Natural killer cell treated with Interleukin-12 subunit alpha and Interleukin-12 subunit beta and Interleukin-15 and Interleukin-18, amount 100 ng/mL, for 72 hours (primary cell): ENCODE measurements around the gene PRDM16. TPM values are rescaled to one million over a fixed set of nuclear protein-coding genes. Genes with fewer than 3 reads are reported as not detected.

Source experiments
- ATAC-seq, 2 donors: fragments of 150-1000 bp; cut with Tn5 transposase in 1 of 2; sonication (Bioruptor Pico), chemical (Tn5 transposase) in 1 of 2; 2 replicates each; pipeline ENCODE4 v1.10.0; 2021
- DNase-seq: peaks from one replicate; pipeline ENCODE4 v3.0.0; 2022; ENCODE audit warnings: low spot score
- H3K27ac Mint-ChIP-seq, 2 donors: 1 replicate in 1 of 2; 2 replicates in 1 of 2; pipeline ENCODE4 v1.8.0; 2022; ENCODE audit warnings: mixed read lengths in 2 of 2, mild to moderate bottlenecking in 1 of 2, moderate library complexity in 1 of 2
- H3K27me3 Mint-ChIP-seq, 2 donors: 1 replicate in 1 of 2; 2 replicates in 1 of 2; pipeline ENCODE4 v1.8.0; 2022; ENCODE audit warnings: mixed read lengths in 2 of 2
- H3K36me3 Mint-ChIP-seq: one replicate; pipeline ENCODE4 v1.8.0; 2022; ENCODE audit warnings: mixed read lengths
- H3K4me1 Mint-ChIP-seq, 2 donors: 1 replicate in 1 of 2; 2 replicates in 1 of 2; pipeline ENCODE4 v1.8.0; 2022; ENCODE audit warnings: low read depth in 2 of 2, mixed read lengths in 2 of 2, mild to moderate bottlenecking in 1 of 2
- H3K4me3 Mint-ChIP-seq: one replicate; pipeline ENCODE4 v1.8.0; 2022; ENCODE audit warnings: mixed read lengths
- H3K9me3 Mint-ChIP-seq: 2 replicates; pipeline ENCODE4 v1.8.0; 2022; ENCODE audit warnings: mixed read lengths
- total RNA-seq, 2 donors: library from RNA; stranded (reverse); gene quantifications; one replicate each; pipeline ENCODE4 v1.2.3, GENCODE V29; 2022

PRDM16 gene
- total RNA-seq, 2 donors from 2014 or later, result not detected

DNA sequence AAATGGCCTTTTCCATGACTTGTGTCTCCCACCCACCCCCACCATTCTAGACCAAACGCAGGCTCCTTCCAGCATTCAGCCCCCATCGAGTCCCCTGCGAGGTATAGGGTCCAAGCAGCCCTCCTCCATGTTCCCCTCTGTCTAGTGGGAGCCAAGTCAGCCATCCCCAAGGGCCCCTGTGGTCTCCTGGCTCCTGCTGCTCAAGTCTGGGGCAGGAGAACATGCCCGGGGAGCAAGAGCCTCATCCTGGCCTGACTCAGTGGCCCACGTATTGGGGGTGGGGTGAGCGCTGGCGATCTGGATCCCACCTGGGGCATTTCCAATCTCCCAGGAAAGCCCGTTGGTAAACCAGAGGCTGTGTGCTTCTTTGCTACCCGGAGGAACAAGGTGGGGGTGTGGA is 4.1 kb upstream of the PRDM16 start:
- Mint-ChIP-seq H3K27ac (no peak overlapping the region), H3K4me3 (no peak overlapping the region), H3K27me3 (peaks cover 0 to 5% of the 10 kb centered on the region in 2 donors), H3K9me3 (no peaks in the 10 kb centered on the region), H3K4me1 (peaks cover 0 to 3% of the 10 kb centered on the region in 2 donors), H3K36me3 (no peaks in the 10 kb centered on the region)
- DNase-seq (peak; percentile 22), ATAC-seq (no peak)

DNA sequence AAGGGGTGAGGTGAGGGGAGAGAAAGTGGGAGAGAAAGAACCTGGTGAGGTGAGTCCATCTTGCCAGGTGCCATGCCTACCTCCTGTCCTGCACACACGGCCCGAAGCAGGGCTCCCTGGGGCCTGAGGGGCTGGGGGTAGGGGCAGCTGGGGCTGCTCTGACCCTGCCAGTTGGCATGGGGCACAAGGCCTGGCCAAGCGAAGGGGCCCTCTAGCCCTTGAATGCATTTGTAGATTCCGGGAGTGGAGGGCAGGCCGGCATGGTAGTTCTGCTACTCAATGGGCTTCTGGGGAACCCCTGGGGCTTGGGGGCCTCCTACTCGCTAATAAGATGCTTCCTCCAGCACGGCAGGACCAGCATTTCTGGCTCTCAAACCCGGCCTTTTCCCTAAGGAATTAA is 3.6 kb upstream of the PRDM16 start:
- Mint-ChIP-seq H3K9me3 (no peaks in the 10 kb centered on the region), H3K27me3 (peaks cover 0 to 5% of the 10 kb centered on the region in 2 donors)

GRCh38 chr1:3065797-3066196 is 3.2 kb upstream of the PRDM16 start:
- no peaks in the 10 kb centered on the region for H3K36me3 Mint-ChIP-seq
- DNase-seq (peak; percentile 10), ATAC-seq (no peak)
- no peak overlapping the region for H3K4me3 Mint-ChIP-seq
- H3K27ac Mint-ChIP-seq, result no peak overlapping the region
- peaks cover 0 to 5% of the 10 kb centered on the region in 2 donors for H3K27me3 Mint-ChIP-seq
- no peaks in the 10 kb centered on the region for H3K9me3 Mint-ChIP-seq
- H3K4me1 Mint-ChIP-seq, result peaks cover 0 to 3% of the 10 kb centered on the region in 2 donors

More for the DNA sequence above, 3.6 kb upstream of the PRDM16 start:
- no peak overlapping the region for H3K27ac Mint-ChIP-seq
- H3K4me3 Mint-ChIP-seq, result no peak overlapping the region
- ATAC-seq, result no peak
- DNase-seq, result peak; percentile 41
- H3K36me3 Mint-ChIP-seq, result no peaks in the 10 kb centered on the region
- H3K4me1 Mint-ChIP-seq, result peaks cover 0 to 3% of the 10 kb centered on the region in 2 donors

- Mint-ChIP-seq H3K27me3 (peaks cover 0 to 5% of the 10 kb centered on the region in 2 donors), H3K9me3 (no peaks in the 10 kb centered on the region), H3K36me3 (no peaks in the 10 kb centered on the region), H3K4me1 (peaks cover 0 to 3% of the 10 kb centered on the region in 2 donors), H3K27ac (no peak overlapping the region), H3K4me3 (no peak overlapping the region)
- DNase-seq, result peak; percentile 57
- no peak for ATAC-seq
Observed at GRCh38 chr1:3066250-3066711, 2.7 kb upstream of the PRDM16 start.

GRCh38 chr1:3066826-3067225 is 2.2 kb upstream of the PRDM16 start:
- Mint-ChIP-seq H3K27me3 (peaks cover 0 to 5% of the 10 kb centered on the region in 2 donors), H3K4me3 (no peak overlapping the region), H3K4me1 (peaks cover 0 to 3% of the 10 kb centered on the region in 2 donors), H3K27ac (no peak overlapping the region), H3K36me3 (no peaks in the 10 kb centered on the region), H3K9me3 (no peaks in the 10 kb centered on the region)
- DNase-seq (peak; percentile 48), ATAC-seq (no peak)

GRCh38 chr1:3067301-3067670 is 1.7 kb upstream of the PRDM16 start:
- DNase-seq (peak; percentile 41), ATAC-seq (no peak)
- H3K27ac Mint-ChIP-seq, result no peak overlapping the region
- peaks cover 0 to 3% of the 10 kb centered on the region in 2 donors for H3K4me1 Mint-ChIP-seq
- H3K4me3 Mint-ChIP-seq, result no peak overlapping the region
- H3K9me3 Mint-ChIP-seq, result no peaks in the 10 kb centered on the region
- no peaks in the 10 kb centered on the region for H3K36me3 Mint-ChIP-seq
- peaks cover 0 to 6% of the 10 kb centered on the region in 2 donors for H3K27me3 Mint-ChIP-seq

DNA sequence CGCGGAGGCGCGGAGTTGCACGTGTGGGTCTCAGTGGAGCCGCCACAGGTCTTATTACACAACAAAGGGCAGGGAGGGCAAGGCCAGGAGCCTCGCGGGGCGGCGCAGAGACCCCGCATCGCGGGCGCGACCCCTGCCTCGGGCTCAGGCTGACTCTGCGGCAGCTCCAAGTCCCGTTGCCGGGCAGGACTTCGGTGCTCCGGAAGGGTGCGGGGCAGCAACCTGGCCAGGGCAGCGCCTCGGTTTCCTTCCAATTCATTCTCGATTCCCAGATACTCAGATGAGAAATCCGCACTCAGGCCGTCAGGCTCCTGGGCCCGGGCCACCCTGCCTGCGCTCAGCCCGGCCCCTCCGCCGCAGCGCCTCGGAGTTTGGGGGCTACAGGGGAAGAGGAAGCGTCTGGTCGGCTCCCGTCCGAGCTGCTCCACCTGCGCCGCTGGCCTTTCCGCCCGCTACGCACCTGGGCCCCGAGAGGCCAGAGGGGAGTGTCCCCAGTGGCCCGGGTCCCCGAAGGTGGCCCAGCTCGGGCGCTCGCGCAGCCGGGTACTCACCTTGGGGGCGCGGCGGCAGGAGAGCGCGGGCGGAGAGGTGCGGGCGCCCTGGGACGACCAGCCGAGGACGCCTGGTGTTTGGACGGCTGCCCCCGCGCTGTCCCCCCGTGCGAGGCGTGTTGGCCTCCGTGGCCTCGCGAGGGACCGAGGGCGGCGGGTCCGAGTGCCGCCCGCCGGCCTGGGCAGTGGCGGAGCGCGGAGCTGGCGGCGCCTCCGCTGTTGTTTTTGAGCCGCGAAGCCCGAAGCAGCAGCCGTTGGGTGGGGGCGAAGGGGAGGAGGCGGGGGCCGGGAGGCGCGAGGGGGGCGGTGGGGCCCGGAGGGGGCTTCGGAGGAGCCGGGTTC is 1.1 kb upstream of the PRDM16 start:
- no peak overlapping the region for H3K27ac Mint-ChIP-seq
- ATAC-seq, result no peak
- no peak overlapping the region for H3K4me3 Mint-ChIP-seq
- H3K36me3 Mint-ChIP-seq, result no peaks in the 10 kb centered on the region
- H3K27me3 Mint-ChIP-seq, result peaks cover 0 to 8% of the 10 kb centered on the region in 2 donors
- peak; percentile 49 for DNase-seq
- H3K9me3 Mint-ChIP-seq, result no peaks in the 10 kb centered on the region
- H3K4me1 Mint-ChIP-seq, result peaks cover 0 to 3% of the 10 kb centered on the region in 2 donors

DNA sequence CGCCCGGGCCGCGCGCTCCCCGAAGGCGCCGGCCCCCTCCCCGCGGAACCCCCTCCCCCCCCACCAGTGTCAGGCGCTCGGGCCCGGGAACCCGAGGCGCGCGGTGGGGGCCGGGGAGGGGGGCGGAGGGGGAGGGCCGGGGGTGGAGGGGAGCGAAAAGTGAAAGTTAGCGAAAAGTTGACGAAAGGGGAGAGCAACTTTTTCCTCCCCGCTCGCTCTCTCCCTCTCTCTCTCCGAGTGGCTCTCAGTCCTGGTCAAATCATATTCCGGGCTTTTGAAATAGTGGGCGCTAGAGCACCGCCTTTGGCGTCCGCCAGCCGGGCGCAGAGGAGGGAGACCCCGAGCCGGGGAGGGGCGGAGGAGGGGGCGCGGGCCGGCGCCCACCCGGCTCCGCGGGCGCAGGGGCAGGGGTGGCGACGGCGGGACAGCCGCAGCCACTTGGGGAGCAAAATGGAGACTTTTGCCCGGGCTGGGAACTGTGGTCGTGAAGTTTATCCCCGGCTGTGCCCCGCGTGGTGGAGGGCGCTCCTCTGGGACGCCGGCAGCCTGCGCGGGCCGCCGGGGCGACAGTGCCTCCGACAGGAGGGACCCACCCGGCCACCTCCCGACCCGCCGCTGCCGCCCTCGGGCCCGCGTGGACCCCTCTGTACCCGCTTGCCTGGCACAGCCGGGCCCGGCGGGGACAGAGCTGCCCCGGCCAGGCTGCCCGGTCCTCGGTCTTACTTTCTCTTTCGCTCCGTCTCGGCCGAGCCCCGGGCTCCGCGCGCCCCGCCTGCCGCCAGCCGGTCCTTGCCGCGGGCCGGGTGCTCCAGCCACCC is 697 bp downstream of the PRDM16 start:
- DNase-seq, result peak; percentile 45
- peaks cover 0 to 8% of the 10 kb centered on the region in 2 donors for H3K27me3 Mint-ChIP-seq

GRCh38 chr1:3070309-3070643 is 1.3 kb downstream of the PRDM16 start:
- ATAC-seq (no peak), DNase-seq (no peak)
- Mint-ChIP-seq H3K27me3 (peaks cover 0 to 5% of the 10 kb centered on the region in 2 donors), H3K27ac (no peak overlapping the region), H3K4me1 (peaks cover 0 to 3% of the 10 kb centered on the region in 2 donors), H3K9me3 (no peaks in the 10 kb centered on the region), H3K36me3 (no peaks in the 10 kb centered on the region), H3K4me3 (no peak overlapping the region)

More for the DNA sequence above, 697 bp downstream of the PRDM16 start:
- no peak overlapping the region for H3K27ac Mint-ChIP-seq
- peaks cover 0 to 3% of the 10 kb centered on the region in 2 donors for H3K4me1 Mint-ChIP-seq
- no peaks in the 10 kb centered on the region for H3K36me3 Mint-ChIP-seq
- ATAC-seq, result peak; percentile 14 to 53
- H3K4me3 Mint-ChIP-seq, result peak overlapping the region; percentile 38
- no peaks in the 10 kb centered on the region for H3K9me3 Mint-ChIP-seq

DNA sequence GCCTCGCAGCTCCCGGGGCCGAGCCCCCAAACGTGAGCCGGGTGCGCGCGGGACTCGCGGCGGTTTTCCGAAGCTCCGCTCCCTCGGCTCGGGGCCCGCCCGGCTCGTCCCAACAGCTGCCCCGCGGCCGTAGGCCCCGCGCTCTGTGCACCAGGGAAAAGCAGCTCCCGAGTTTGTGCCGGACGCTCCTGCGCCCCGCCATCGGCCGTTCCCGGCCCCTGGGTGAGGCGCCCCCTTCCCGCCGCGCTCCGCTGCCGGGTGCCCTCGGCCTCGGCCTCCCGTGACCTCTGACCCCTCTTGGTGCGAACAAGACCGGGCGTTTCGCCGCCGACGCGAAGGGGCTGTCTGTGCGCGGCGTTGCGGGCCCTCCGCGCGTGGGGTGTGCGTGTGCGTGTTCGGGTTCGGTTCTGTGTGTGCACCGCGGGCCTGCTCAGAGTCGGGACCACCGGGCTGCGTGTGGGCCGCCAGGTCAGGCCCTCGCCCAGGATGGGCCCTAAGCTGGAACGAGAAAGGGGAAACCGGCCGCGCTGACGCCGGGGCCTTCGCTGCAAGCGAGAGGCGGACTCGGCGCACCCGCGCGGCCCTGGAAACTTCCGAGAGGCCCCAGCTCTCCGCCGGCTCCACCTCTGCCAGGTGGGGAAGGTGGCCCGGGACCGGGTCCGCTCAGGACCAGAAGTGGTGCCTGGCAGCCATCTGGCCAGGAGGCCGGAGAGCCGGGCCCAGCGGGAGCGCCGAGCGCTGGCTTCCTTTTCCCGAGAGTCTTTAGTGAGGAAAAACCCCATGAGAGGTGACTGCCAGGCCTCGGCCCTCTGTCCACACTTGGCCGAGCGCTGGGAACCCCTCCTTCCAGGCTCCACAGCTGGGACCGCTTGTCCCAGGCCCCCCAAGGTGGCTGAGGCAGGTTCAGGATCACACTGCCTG is 1.9 kb downstream of the PRDM16 start:
- Mint-ChIP-seq H3K4me1 (peaks cover 0 to 3% of the 10 kb centered on the region in 2 donors), H3K9me3 (no peaks in the 10 kb centered on the region), H3K27me3 (peaks cover 0 to 5% of the 10 kb centered on the region in 2 donors), H3K27ac (no peak overlapping the region), H3K4me3 (no peak overlapping the region), H3K36me3 (no peaks in the 10 kb centered on the region)
- DNase-seq, result peak; percentile 51
- no peak for ATAC-seq

- Mint-ChIP-seq H3K4me1 (peaks cover 0 to 3% of the 10 kb centered on the region in 2 donors), H3K4me3 (no peak overlapping the region), H3K27ac (no peak overlapping the region), H3K36me3 (no peaks in the 10 kb centered on the region), H3K27me3 (peaks cover 0 to 8% of the 10 kb centered on the region in 2 donors), H3K9me3 (no peaks in the 10 kb centered on the region)
- no peak for DNase-seq
- ATAC-seq, result no peak
Observed at GRCh38 chr1:3071565-3072390, 2.8 kb downstream of the PRDM16 start.

DNA sequence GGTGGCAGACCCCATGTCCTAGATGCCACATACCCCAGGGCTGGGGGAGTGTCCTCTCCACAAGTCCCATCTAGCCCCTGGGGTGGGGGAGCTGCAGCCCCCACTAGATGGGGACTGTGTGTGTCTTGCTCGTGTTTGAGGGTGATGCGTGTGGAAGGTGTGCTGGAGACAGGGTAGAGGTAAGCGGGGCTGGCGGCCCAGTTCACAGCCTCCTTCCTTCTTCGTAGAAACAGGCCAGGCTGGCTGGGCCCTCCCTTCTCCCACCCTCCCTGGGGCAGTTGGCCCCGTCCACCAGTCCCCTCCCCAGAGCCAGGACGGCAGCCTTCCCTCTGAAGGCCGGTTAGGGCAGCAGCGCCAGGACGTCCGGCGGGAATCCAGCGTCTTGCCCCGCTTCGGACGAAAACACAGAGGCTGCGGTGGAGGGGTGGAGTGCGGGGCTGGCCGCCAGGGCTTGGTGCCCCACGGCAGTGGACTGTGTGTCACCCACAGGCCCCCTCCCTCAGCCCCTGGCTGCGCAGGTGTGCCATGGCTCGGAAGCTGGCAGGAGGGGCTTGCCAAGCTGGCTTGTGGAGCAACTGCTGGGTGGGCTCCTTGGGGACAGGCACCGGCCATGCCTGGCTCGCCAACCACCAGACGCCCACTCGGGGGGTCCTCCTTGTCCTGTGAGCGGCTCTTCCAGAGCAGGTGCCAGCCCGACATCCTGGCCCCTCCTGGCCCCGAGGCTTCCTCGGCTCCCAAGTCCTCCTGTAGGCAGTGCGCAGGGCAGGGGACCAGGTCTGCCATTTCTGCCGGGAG is 3.6 kb downstream of the PRDM16 start:
- Mint-ChIP-seq H3K4me1 (peaks cover 0 to 3% of the 10 kb centered on the region in 2 donors), H3K27me3 (peaks cover 0 to 10% of the 10 kb centered on the region in 2 donors), H3K27ac (no peak overlapping the region)

More for the DNA sequence above, 3.6 kb downstream of the PRDM16 start:
- ATAC-seq (no peak), DNase-seq (no peak)
- no peaks in the 10 kb centered on the region for H3K36me3 Mint-ChIP-seq
- H3K9me3 Mint-ChIP-seq, result no peaks in the 10 kb centered on the region
- H3K4me3 Mint-ChIP-seq, result no peak overlapping the region
